Measurements from ENCODE around the gene SKIDA1.

DNA sequence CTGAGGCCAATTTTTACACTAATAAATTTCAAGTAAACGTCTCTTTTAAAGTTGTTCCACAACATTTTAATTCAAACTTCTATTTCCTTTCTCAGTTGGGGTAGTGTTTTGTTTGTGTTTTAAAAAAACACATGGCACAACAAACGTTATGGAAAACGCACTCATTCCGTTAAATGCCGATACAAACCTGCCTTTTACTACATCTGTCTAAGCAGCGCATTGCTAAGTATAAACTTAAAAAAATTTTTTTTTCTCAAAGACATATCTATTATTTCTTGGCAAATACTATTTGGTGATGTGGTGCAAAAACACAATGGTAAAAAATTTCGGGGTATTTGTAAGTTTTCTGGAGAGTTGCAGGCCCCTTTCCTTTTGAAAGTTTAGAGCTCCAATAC is 1.4 kb downstream of the SKIDA1 start:
- TF ChIP-seq, protein P1, sequence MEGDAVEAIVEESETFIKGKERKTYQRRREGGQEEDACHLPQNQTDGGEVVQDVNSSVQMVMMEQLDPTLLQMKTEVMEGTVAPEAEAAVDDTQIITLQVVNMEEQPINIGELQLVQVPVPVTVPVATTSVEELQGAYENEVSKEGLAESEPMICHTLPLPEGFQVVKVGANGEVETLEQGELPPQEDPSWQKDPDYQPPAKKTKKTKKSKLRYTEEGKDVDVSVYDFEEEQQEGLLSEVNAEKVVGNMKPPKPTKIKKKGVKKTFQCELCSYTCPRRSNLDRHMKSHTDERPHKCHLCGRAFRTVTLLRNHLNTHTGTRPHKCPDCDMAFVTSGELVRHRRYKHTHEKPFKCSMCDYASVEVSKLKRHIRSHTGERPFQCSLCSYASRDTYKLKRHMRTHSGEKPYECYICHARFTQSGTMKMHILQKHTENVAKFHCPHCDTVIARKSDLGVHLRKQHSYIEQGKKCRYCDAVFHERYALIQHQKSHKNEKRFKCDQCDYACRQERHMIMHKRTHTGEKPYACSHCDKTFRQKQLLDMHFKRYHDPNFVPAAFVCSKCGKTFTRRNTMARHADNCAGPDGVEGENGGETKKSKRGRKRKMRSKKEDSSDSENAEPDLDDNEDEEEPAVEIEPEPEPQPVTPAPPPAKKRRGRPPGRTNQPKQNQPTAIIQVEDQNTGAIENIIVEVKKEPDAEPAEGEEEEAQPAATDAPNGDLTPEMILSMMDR (conservative IDR thresholded peaks at IDR 0.05; ENCODE audit: low read depth, low read length): no peak
- TF ChIP-seq RAD21 (IDR thresholded peaks at IDR 0.05; ENCODE audit: low read length): no peak
- TF ChIP-seq POLR2A (IDR thresholded peaks at IDR 0.05; ENCODE audit: low read depth, low read length): no peak
- no peak for TF ChIP-seq CEBPB (IDR thresholded peaks at IDR 0.05; ENCODE audit: low read depth, low read length)
- TF ChIP-seq, protein P2, sequence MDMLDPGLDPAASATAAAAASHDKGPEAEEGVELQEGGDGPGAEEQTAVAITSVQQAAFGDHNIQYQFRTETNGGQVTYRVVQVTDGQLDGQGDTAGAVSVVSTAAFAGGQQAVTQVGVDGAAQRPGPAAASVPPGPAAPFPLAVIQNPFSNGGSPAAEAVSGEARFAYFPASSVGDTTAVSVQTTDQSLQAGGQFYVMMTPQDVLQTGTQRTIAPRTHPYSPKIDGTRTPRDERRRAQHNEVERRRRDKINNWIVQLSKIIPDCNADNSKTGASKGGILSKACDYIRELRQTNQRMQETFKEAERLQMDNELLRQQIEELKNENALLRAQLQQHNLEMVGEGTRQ (IDR thresholded peaks at IDR 0.05; ENCODE audit: low read depth, low read length): no peak
